HG02870 (cell line): Measurements from ENCODE around the gene ABHD12.

Source experiments
- ATAC-seq: cut with Tn5 transposase; IDR thresholded peaks from one replicate; pipeline ENCODE4 v1.9.1; 2021; ENCODE audit warnings: mild to moderate bottlenecking, moderate library complexity; ENCODE audit not compliant: unreplicated experiment

ABHD12 gene

DNA sequence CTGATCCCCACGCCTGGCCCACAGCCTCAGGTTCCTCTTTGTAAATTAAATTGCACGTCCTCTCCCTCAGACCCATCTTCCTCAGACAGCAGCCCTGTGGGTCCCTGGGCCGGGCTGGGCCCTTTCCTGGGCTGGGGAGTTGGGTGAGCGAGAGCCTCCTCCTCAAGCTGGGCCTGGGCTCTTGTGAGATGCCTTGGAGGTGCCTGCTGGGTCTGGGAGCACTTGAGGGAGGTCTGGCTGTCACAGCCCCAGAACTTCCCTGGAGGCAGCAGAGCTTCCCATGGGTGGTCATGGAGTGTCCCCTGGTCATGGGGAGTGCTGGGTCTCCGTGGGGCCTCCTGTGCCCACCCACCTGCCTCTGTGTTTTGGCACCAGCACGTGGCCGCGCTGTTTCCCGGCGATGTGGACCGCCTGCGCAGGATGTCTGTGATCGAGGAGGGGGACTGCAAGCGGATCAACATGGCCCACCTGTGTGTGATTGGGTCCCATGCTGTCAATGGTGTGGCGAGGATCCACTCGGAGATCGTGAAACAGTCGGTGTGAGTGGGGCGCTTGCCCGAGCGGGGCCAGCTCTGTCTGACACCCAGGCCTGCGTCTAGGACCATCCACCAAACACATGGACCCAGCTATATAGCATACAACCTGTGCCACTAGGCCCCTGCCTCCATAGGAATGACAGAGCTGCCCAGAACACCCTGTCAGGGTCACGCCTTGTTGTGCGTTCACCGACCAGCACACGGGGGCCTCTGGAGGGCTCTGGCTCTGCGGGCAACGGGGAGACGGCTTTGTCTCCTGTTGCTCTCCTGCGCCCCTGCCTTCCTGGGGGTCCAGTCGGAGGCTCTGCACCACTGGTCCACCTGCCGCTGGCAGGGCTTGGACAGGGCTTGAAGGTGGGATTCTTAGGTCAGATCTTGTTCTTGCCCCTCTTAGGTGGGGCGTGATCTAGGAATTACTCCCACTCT is 109.8 kb downstream of the ABHD12 start:
- no peak for ATAC-seq

DNA sequence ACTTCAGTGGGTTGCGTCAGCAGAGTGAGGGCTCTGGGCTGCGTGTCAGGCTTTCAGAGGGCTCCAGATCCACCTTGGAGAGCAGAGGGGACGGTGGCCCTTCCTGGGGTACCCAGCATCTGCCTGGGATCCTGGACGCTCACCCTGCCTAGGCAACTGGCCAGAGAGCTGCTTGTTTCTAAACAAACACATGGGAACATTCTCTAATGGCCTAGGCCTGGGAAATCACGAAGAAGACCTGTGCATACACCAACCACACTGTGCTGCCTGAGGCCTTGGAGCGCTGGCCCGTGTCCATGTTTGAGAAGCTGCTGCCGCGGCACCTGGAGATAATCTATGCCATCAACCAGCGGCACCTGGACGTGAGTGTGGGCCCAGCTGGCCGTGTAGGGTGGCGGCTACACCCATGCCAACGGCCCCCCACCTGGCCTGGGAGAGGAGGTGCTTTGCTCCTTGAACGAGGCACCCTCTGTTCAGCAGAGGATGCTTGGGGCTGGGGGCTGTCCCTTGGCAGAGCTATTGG is 110.5 kb downstream of the ABHD12 start:
- ATAC-seq = no peak

DNA sequence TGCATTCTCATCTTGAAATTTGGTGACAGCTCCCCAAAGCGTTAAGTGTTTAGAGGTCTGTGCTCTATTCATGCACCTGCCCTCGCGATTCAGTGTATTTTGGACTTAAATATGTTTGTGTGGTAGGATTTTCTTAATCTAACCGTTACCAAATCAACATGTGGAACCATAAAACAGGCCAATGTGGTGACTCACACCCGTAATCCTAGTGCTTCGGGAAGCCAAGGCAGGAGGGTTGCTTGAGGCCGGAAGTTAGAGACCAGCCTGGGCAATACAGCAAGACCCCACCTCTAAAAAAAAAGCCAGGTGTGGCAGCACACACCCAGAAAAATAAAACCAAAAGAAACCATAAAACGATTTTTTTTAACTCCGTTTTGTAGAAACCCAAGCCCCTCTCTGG is 111.2 kb downstream of the ABHD12 start:
- no peak for ATAC-seq

DNA sequence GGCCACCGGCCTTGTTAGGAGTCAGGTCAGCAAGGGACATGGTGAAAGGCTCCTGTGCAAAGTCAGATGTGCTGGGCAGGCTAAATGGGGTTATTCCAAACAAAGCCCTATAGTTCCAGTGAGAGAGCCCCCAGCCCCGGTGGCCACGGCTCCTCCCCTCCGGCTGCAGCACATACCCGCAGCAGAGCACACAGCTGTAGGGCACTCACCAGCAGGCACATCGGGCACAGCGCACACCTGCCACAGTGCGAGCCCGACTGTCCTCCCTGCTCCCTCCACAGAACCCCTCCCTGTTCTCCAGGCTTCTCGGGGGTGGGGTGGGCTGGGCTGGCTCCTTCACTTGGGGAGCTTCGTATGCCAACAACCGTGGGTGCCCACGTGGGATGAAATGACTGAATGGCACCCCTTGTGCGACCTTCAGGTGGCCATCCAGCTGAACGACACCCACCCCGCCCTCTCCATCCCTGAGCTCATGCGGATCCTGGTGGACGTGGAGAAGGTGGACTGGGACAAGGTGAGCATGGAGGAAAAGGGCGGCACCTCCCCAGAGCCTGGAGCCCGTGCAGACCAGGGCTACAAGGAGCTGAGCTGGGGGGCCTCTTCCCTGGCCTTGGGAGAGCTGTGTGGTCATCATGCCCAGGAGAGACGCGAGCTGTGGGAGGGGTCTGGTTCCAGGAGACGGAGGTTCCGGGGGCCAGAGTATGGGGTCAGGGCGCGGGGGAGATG is 111.8 kb downstream of the ABHD12 start:
- ATAC-seq = no peak

DNA sequence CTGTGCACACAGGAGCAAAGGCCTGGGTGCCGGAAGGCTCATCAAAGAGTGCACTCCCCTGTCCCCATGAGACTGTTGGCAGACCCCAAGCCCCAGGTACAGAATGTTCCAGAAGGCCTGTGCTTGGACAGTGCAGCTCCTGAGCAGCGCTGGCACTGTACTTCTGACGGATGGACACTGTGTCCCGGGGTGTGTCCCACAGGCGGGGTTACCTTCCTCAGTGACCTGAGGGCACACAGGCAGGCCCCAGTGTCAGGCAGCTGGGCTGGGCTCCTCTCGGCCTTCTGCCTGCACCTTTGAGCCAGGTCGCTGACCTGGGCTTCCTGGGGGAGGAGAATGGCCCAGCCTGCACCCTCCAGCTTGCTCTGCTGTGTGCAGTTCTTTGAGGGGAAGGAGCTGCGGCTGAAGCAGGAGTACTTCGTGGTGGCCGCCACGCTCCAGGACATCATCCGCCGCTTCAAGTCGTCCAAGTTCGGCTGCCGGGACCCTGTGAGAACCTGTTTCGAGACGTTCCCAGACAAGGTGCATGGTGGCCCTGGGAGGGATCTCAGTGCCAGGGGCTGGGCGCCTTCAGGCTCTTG is 112.6 kb downstream of the ABHD12 start:
- ATAC-seq = no peak

DNA sequence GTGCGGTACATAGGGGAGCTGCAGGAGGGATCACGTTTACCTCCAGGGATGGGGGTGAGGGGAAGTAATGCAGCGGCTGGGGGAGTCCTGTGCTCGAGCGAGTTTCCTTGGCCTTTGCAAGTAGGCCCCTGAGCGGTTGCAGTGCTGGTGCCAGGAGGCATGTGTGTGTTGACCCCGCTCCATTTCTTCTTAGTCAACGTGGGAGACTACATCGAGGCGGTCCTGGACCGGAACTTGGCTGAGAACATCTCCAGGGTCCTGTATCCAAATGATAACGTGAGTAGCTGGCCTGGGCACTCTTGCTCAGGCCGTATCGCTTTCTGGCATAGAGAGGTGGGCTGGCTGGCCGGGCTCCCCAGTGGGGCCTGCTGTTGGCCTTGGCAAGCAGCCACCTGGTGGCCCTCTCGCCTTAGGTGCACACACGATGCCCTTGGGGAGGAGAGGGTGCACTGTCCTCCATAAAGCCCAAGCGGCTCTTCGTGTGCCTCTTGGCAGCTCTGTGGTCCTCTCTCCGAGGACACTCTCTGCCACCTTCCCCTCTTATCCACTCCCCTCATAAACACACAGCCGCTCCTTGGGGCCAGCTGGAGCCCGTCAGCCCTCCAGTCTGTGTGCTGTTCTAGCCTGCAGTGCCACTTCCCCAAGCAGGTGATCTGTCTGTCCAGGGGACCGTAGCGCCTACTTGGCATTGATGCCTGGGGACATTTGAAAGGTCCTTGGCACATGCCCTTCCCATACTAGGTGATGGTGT is 113.4 kb downstream of the ABHD12 start:
- ATAC-seq = no peak

DNA sequence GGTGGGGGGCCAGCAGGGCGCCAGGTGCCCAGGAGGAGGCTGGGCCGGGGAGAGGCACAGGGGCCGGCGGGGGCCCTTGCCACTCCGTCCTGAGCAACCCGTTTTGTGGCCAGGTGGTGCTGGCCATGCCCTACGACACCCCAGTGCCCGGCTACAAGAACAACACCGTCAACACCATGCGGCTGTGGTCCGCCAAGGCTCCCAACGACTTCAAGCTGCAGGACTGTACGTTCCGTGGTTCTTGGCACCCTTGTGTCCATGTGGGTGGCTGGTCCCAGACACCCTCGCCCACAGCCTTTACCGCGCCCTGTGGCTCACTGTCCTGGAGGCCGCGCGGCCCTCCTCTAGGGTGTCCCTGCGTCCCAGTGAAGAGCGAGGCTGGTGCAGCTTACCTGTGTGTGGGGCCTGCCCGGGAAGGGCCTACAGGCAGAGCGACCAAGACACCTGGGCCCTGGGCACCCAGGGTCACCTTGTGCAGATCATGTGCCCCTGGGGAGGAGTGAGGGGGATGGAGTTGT is 114.0 kb downstream of the ABHD12 start:
- ATAC-seq = no peak

DNA sequence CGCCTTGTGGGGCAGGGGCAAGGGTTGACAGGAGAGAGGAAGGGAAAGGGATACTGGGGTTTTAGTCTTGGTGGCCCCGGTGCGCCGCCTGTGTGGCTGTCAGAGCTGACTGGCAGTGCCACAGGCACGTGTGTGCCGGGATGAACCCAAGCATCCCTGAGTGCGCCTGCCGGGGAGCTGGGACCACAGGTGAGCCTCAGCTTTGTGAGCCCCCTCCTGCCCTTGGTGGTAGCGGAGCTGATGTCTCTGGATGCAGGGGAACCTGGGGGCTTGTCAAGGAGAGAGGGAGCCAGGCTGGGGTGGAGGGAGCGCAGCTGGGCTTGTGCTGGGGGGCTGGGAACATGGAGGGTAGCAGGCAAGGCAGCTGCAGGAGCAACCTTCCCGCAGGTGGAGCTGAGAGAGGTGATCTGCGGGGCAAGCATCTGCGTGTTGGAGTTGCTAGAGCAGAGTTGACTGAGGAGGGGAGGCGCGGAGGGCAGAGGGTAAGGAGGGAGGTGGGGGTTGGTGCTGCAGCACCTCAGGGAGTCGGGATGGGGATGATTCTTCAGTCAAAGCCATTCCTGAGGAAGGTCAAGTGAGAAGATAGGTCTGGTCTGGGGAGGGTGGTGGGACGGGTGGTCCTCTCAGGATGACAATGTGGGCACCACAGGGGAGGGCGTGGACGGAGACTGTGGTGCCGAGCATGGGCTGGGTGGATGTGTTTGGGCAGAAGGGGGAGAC is 114.7 kb downstream of the ABHD12 start:
- ATAC-seq = no peak

DNA sequence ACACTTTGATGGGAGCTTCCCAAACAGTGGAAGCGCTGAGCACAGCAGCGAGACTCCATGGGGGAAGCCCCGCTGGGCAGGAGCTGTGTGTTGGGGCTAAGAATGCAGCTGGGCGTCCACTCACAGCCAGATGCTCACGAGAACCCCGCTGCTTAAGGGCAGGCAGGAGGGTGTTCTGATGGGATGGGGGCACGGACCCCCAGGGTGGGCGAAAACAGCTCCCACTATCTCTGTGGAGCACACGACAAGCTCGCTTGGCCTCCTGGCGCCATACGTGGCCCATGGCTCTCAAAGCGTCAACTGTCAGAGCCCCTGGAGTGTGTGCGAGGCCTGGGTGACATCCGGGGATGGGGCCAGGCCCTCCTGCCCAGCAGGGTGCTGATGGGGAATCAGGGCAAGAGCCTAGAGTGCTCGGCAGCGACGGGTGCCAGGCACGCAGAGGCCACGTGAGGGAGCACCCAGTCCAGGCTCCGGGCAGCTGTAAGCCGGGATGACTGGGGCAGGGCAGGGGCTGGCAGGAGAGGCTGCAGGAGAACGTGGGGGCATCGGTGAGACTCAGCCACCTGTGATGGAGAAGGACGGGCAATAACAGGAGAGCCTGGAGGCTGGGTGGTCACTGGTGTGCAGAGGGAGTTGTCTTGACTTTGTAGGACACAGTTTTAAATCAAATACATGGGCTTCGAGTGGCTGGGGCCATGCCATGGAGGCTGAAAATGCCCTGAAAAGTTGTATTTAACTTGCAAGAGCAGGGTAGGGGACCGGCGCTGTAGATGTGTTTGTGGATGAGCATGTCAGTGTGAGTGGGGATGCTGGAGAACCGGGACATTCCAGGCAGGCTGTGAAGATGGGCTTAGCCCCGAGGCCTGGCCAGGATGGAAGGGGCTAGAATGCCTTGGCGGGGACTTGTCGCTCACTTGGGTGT is 115.5 kb downstream of the ABHD12 start:
- ATAC-seq = no peak

DNA sequence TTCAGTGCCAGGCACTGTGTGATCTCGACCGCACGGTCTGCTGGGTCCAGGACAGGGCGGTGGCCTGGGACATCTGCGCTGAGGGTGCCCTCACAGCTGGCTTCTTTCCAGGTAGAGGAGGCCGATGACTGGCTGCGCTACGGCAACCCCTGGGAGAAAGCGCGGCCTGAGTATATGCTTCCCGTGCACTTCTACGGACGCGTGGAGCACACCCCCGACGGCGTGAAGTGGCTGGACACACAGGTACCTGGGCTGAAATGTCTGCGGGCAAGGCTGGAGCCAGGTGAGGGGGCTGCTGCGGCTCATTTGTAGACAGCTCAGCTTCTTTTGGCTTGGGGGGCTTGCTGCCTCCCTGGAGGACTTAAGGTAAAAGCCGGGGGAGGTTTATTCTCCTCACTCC is 116.2 kb downstream of the ABHD12 start:
- ATAC-seq = no peak

DNA sequence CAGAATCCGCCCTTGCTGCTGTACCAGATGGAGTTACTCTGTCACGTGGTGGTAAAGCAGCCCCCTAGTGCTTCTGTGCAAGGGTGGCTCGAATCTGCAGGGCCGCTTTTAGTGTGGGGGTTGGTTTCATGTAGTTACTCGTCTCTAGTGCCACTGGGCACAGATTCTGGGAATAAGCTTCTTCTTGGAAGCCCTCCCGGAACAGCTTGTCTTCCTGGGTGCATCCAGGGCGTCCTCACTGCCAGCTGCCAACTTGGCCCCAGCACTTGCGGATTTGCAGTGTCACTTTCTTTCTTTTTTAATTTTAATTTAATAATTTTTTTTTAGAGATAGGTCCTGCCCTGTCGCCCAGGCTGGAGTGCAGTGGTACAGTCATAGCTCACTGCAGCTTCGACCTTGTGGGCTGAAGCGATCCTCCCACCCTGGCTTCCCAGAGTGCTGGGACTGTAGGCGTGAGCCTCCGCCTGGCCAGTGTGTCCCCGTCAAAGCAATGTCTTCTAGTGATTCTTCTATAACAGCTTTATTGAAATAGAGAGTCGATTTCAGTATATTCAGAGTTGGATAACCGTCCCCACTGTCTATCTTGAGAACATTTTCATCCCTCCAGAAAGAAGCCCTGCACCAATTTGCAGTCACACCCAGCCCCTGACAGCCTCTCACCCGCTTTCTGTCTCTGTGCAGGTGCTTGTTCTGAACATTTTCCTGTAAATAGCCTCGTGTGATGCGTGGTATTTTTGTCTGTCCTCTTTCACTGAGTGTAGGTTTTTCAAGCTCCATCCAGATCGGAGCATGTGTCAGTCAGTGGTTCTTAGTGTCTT is 116.9 kb downstream of the ABHD12 start:
- ATAC-seq = no peak

DNA sequence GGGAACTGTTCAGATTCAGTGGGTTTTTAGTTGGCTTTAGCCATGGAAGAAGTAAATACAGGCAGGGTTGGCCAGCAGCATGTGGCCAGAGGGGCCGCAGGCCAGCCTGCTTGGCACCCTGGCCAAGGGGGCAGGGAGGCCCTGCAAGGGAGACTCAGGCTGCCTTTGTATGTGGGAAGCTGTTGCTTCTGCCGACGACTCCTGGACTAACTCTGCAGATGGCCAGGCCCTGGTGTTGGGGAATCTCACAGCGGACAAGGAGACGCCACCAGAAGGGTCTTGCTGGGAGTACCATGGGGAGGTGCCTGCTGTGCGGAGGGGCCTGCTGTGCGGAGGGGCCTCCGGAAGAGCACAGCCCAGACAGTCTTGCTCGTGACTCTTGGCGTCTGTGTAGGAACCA is 117.6 kb downstream of the ABHD12 start:
- ATAC-seq = no peak

DNA sequence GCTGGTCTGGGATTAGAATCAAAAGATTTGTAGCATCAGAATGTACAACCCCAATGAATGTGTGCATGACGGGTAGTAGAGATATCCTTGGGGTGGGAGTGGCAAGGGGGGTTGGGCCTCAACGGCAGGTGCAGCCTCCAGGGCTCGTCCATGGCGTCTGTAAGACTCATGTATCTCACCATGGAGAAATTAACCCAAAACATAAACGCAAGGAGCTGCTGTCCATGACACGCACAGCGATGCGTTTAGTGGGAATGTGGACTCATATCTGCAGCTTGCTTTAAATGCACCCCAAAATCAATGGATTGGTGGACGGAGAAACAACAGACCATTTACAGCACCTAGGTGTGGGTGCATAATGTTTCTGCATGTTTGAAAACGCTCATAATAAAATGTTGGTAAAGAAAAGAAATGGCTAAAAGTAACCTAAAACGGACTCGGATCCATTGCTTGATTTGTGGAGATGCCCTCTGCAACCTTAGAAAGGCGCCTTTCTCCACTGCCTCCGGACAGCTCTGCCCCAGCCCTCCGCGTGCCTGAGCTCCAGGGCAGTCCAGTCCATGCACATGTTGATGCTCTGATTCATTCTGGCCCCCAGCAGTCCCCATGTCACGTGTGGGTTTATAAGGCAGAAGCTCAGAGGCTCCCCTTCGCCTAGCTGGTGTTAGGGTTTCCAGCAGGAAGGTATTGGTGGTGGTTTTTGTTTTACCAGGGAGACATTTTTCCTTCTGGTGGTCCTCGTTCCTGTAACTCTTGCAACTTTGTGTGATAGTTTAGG is 118.2 kb downstream of the ABHD12 start:
- no peak for ATAC-seq

DNA sequence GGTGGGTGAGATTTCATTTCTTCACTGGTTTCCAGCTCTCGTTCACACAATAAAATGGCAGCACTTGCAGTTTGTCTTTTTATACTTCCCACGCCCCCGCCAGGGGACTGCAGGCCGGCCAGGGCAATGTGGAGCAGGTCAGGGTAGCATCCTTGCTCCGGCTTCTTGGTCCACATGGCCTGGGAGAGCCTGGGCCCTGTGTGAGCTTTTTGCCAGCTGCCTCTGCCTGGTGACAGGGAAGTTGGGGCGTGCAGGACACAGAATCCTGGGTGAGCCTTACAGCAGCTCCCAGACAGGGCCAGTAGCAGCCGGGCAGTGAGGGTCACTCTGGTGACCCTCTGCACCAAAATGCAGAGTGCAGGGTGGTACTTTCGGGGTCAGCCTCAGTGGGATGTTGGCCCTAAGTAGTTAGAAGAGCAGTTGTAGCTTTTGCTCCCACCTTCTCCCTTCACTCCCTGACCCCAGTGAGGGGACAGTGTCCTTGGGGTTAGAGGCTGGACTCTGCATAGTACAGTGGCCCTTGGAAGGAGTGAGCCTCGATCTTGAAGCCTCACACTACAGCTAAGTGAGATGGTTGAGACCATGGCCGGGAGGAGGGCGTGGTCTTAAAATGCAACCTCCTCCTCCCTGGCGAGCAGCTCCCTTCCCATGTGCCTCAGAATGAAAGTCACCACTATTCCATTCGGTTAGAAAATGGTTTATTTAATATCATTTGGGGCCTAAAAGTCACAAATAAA is 119.0 kb downstream of the ABHD12 start:
- no peak for ATAC-seq

DNA sequence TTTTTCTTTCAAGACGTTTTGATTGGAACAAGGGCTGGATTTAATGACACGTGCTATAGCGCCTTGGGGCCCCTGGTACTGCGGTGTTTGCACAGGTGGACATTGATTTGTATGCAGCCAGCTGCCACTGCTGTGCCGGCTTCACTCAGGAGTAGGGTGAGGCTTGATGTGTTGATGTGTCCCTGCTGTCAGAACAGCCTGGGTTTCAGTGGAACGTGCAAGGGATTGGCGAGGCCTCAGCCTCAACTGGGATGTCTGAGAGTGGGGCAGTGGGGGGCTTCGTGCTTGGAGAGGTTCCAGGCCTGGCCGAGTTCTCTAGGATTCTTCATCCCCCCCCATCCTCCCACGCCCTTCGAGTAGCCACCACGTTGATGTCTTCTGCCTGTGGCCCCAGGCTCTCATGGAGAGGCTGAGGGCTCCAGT is 119.8 kb downstream of the ABHD12 start:
- ATAC-seq = no peak

DNA sequence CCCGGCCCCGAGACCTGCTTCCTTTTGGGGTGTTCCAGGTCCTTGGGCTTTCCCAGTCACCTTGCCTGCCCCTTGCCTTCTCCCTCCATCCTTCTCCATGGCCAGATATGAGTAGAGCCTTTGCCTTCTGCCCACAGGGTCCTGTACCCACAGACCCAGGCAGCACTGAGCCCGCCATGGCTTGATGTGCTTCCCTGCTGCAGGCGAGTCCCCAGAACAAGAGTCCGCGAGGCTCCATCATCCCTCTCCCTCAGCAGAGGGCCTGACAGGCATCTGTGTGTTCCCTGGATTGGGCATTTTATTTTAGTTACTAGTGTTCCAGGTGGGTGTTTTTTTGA is 120.8 kb downstream of the ABHD12 start:
- ATAC-seq = no peak
